KBM-7 (cell line): Measurements from ENCODE around the gene FAAP24.
"Not testable (repeated sequence)": the region's sequence is repeated elsewhere in the genome, so short reads cannot be mapped to it uniquely, and the experiment has no call there.

Experiments used
- DNase-seq: peaks from one replicate; pipeline ENCODE4 v3.0.0-alpha.2; 2015
- in situ Hi-C: fragments of 300-500 bp; cut with MboI; formaldehyde crosslinking; loops from 2 replicates; pipeline ENCODE4 v1.14.3; 2020; ENCODE audit warnings: low sequenced_read_pairs, low pct_unique_long_range_greater_than_20kb, mixed read lengths

Gene FAAP24

GRCh38 chr19:32997061-32997464 lies 25.0 kb downstream of the FAAP24 start:
- in situ Hi-C loops, DNase-seq: not testable (repeated sequence)

DNA sequence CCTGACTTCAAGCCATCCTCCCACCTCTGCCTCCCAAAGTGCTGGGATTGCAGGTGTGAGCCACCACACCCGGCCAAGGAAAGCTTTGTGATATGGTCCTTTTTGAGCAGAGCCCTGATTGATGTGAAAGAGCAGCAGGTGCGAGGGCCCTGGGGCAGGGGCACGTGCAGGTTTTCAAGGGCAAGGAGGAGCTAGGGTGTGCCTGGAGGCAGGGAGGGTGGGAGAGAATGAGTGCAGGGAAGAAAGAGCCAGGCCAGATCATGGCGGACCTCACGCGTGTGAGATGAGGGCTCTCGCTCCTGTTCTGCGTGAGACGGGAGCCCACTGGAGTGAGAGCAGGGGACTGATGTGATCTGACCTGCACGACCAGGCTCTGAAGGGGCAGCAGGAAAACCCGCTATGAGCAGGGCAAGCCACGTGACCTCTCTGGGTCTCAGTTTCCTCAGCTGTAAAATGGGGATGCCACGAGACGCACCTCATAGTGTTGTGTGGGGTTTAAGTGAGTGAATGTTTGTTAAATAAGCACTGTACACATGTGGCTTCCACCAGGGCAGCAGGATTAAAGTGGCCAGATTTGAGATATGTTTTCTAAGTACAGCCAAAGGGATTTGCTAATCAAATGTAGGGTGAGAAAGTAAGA lies 25.8 kb downstream of the FAAP24 start:
- DNase-seq = no peak
- in situ Hi-C loops = no loop called here

DNA sequence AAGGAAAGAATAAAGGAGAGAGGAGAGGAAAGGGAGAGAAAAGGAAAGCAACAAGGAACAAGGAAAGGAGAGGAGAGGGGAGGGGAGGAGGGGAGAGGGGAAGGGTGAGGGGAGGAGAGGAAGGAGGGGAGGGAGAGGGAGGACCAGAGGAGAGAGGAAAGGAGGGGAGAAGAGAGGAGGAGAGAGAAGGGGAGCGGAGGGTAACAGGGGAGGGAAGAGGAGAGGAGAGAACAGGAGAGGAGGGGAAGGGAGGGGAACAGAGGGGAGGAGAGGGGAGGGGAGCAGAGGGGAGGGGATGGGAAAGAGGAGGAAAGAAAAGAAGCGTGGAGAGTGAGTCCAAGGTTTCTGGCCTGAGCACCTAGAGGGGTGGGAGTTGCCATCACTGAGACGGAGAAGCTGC lies 26.7 kb downstream of the FAAP24 start:
- no peak for DNase-seq
- in situ Hi-C loops = no loop called here

DNA sequence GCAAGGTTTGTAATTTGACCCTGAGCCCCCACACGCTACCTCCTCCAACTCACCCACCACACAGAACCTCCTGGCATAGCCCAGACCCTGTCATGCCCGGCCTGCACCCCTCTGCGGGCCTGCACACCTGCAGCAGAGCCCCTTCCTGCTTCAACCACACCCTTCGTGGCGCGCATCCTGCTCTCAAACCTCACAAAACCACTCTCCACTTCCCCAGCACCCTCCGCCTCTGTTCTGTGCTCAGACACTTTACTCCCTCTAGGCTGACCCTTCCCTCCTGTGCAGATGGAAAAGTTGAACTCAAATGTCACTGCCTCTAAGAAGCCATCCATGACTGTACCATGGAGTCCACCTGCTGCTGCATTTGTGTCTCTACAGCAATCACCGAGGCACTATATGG lies 28.5 kb downstream of the FAAP24 start:
- in situ Hi-C loops = no loop called here
- DNase-seq = no peak

- DNase-seq = no peak
- in situ Hi-C loops = no loop called here
Measured at GRCh38 chr19:33000910-33001309, 28.9 kb downstream of the FAAP24 start.

DNA sequence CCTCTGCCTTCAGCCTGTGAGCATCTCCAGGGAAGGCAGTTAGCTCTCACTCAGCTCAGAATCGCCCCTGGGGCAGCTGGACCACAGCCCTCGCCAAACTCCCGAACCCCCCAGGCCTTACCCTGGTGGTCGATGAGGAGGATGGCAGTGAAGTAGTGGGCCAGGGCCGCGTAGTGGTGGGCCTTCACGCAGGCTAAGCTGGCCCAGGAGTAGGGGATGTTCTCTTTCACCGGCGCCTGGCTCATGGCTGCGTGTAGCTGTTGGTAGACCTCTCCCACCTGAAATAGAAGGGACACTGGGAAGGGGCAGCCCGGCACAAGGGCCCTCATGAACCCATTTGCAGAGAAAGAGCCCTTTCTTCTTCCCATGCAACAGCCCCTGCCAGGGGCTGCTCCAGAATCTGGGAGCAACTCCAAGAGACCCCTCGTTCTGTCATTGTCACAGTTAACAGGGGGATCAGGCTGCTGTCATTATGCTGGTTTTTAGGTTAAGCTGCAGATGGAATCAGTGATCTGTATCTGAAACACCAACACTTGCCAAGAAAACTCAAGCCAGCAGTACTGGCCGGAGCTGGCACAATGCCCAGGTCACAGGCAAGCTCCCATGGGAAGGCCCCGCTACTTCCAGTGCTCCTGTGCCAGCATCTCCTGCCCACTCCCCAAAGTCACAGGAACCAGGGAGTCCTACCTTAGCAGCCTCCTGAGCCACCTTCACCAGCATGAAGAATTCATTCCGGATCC lies 30.3 kb downstream of the FAAP24 start:
- DNase-seq, in situ Hi-C loops: not testable (repeated sequence)

- DNase-seq, in situ Hi-C loops: not testable (repeated sequence)
Measured at GRCh38 chr19:33003424-33004024, 31.5 kb downstream of the FAAP24 start.

- in situ Hi-C loops = no loop called here
- DNase-seq = no peak
Measured at GRCh38 chr19:33005440-33005839, 33.4 kb downstream of the FAAP24 start.

DNA sequence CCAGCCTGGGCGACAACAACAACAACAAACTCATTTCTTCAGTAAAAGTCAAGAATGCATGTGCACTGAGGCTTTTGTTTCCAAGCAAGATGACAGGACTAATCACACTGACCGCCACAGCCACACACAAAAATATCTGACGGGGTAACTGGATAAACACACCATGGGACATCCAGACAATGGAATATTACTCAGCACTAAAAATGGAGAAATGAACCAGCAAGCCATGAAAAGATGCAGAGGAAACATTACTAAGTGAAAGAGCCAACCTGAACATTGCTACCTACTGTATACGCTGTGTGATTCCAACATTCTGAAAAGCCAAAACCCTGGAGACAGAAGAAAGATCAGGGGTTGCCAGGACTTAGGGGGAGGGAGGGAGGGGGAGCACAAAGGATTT lies 36.7 kb downstream of the FAAP24 start:
- in situ Hi-C loops = no loop called here
- DNase-seq = no peak

DNA sequence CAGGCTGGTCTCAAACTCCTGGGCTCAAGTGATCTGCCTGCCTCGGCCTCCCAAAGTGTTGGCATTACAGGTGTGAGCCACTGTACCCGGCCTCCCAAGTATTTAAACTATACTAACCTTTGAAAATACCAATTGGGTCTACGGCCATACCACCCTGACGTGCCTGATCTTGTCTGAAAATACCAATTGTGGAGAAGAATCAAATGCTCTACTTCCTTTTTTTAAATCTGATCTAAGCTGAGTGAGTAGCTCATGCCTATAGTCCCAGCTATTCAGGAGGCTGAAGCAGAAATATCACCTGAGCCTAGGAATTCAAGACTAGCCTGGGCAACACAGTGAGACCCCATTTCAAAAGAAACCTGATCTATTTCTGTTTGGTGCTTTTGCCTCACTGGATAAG lies 38.8 kb downstream of the FAAP24 start:
- in situ Hi-C loops, DNase-seq: not testable (repeated sequence)

DNA sequence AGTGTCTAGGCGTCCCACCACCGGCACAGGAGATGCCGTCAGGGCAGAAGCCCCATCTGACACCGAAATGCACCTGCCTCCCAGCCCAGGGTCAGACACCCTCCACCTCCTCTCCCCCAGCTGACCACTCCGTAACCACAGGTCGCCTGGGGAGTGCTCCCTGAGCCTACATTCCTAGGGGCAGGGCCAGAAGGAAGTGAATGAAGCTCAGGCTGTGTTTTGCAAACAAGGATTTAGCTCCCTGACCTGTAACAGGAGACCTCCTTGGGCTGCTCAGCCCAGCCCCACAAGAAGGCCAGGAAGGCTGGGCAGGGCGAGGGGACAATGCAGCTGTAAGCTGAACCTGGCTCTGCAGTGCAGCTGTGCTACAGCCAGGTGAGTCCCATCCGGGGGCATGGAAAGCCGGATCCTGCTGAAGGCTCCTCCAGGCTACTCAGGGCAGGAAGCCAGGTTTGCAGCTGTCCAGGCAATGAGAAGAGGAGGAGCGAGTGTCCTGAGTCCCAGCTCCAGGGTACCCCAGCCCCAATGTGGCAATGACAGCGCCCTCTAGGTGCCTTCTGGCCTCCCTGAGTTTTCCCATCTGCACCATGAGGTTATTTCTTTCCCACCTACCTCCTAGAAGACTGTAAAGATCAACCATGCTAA lies 50.6 kb downstream of the FAAP24 start:
- DNase-seq = no peak
- in situ Hi-C loops = no loop called here

DNA sequence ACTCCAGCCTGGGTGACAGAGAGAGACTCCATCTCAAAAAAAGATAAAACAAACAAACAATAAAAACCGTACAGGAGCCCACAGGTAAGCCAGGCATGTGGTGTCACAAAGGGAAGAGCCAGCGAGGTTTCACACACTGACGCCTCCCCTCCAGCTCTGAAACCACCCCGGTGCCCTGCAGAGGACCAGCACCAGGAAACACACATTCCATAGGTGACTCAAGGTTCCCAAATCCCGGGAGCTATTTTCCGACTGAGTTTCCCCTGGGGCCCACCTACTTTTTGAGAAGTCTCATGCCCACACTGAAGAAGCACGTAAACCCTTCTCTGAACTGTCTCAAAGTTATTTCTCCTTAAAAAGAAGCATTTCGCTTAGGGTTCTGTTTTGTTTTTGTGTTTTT lies 52.4 kb downstream of the FAAP24 start:
- in situ Hi-C loops = no loop called here
- DNase-seq = no peak

DNA sequence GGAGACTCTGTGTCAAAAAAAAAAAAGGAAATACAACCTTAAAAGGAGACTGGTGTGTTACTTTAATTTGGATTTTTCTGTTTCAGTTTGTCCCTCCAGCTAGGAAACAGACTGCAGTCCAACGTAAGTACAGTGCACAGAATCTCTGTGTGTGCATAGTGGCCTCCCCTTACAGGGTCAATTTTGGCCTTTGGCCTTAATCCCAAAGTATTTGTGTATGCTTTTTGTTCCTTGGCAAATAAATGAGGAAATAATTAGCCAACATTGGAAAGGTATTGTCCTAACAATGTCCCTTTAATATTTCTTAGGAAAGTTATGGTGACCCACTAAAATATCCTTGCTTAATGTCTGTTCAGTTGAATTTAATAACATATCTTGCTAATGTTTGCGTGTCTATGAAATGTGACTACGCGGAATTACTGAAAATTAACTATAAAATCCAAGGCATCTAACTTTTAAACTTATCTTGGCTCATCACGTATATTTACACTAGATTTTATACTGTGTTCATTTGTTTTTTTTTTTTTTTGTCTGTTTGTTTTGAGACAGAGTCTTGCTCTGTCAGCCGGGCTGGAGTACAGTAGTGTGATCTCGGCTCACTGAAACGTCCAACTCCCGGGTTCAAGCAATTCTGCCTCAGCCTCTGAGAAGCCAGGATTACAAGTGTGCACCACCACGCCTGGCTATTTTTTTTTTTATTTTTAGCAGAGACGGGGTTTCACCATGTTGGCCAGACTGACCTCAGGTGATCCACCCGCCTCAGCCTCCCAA lies 53.6 kb downstream of the FAAP24 start:
- DNase-seq, in situ Hi-C loops: not testable (repeated sequence)

GRCh38 chr19:33026602-33027001 lies 54.6 kb downstream of the FAAP24 start:
- DNase-seq, in situ Hi-C loops: not testable (repeated sequence)
